Activated T-cell treated with anti-CD3 and anti-CD28 coated beads for 4 hours (primary cell): ENCODE measurements around the gene ARMC9.
"Not testable (repeated sequence)": the region's sequence is repeated elsewhere in the genome, so short reads cannot be mapped to it uniquely, and the experiment has no call there.

Experiments
- DNase-seq: peaks from one replicate; pipeline ENCODE4 v3.0.0-alpha.2; 2020

ARMC9 gene

DNA sequence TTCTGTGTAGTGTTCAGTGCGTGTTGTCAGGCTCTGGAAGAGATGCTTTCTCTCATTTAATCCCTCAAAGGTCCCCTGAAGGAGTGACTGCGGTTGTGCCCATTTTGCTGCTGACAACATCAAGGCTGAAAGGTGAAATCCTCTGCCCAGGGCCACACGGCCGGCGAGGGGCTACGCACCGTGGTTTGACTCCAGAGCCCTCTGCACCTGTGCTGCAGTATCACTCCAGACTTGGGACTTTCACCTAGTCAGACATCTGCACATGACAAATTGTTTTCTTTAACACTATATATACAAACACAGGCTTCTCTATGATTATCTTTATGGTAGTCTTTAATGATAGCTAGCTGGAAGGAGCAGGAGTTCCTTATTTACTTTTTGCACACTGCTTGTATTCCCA is 90.2 kb downstream of the ARMC9 start:
- DNase-seq = no peak

DNA sequence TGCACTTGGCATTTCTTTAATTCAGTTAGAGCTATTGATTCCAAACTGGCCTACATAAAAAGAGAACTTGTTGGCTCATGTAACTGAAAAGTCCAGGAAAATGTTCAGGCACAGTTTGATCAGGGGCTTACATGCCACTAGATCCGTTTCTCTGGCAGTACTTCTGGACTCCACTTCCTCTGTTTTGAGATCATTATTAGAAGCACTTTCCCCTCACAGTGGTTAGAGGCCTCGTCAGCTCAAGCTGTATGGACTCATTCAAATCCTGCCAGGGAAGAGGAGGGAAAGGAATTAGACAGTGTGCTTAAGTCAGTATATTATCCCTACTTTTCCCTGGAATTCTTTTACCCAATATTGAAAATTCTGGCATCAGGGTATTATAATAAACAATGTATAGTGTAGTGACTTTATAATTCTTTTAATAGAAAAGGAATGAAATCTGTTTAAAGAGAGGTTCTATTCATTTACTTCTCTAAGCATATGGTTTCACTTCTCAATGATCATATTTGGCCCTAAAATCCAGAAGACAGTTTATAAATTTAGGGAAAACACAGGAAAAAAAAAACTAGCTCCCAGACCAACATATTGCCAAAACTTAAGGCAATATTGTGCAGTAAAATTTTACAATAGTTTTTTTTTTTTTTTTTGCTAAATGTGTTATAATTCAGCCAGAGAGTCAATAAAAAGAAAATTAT is 92.0 kb downstream of the ARMC9 start:
- DNase-seq = no peak

DNA sequence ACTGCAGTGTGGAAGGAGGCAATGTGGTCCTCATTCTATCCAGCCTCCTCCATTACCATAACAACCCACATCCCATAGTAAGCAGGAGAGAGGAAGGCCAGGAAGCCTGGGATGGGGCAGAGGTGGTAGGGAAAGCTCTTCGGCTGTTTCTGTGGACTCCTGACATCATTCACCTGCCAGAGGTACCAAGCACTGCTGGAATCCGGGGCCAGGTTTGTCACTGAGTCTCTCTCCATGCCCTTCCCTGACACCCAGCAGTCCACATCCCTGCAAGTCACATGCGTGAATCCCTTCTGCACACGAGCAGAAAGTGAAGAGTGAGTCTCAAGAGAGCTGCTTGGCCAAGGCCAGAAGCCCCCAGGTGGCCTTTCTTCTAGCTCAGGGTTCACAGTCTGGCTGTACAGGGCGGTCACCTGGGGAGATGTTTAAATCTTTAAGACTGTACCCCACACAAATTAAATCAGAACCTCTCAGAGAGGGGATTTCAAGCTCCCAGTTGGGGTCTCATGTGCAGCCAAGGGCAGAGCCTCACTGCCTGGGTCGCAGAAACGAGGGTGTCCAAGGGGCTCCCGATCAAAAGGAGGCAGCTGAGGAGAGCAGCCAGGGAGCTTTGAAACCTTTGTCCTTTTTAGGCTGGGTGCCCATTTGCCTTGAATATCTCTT is 94.2 kb downstream of the ARMC9 start:
- no peak for DNase-seq

DNA sequence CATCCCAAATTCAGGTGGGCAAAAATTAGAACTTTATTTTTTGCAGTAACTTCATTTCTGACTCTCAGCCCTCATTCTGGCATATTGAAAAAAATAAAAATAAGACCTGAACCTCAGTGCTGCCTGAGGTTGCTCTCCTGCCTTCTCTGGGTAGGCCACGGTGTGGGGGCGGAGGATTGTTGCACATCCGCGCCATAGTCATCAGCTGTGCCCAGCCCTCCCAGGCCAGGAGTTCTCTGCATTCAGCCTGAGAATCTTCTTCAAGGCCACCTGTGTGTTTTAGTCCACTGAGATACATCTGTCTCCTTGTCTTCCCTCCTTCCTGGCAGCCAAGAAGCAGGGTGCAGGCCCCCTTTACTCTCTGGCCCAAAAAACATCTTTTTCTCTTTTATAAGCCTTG is 94.7 kb downstream of the ARMC9 start:
- DNase-seq = no peak

DNA sequence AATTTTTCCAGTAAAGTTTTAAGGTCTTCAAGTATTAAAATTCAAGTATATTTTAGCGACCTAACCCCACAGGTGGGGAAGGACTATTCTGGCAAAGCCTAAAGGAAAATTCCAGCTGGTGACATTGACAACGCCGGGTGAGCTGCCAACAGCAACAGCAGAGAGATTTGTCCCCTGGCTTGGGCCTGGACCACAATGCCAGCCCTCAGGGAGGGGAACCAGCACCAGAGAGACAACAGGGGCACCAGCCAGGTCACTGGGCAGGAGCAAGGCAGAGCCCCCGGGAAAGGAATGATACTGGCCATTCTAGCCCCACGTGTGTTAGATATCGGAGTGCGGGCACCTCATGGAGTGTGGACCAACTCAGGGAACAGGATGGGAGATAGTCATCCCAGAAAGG is 95.7 kb downstream of the ARMC9 start:
- DNase-seq = no peak

DNA sequence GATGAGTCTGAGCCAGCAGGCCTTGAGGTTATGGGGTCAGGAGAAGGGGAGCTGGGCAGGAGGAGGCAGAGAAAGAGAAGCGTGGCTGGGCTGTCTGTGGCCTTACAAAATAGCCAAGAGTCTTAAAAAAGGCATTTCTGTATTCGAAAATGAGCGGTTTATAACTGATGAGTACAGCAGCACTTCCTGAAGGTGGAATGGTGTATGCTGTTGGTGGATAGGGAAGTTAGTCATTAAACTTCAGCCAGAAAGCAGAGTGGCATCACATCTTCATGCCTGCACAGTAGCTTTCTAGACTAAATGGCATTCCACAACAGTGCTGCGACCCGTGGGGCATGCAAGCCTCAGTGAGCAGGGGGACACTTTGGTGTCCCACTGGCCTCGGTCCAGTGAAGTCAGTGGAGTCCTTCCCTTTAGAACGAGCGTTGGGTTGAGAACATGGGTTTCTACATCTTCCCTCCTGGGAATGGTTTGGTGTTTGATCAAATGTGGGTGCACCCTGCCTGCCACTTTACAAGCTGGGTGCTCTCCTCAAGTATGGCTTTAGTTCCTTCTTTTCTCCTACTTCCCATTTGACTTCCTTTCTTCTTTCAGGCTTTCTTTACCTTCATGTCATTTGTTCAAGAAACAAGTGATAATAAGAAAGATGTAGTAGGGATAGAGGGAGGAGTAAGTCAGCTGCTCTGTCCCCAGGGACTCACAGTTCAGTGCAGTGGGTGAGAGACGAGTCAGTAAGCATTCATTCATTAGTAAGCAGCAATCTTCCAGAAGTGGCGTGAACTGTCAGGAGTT is 96.3 kb downstream of the ARMC9 start:
- no peak for DNase-seq

DNA sequence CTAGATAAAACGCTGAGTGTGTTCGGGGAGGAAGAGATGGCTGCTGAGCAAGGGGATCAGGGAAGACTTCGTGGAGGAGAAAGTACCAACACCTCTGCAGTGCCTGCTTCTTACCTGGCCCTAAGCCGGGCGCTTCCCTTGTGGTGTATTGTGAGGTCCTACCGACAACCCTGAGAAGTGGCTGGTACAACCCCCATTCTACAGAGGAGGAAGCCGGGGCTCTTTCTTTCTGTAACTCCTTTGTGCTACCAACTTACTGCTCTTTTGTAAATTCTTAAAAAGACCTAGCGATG is 96.9 kb downstream of the ARMC9 start:
- no peak for DNase-seq

DNA sequence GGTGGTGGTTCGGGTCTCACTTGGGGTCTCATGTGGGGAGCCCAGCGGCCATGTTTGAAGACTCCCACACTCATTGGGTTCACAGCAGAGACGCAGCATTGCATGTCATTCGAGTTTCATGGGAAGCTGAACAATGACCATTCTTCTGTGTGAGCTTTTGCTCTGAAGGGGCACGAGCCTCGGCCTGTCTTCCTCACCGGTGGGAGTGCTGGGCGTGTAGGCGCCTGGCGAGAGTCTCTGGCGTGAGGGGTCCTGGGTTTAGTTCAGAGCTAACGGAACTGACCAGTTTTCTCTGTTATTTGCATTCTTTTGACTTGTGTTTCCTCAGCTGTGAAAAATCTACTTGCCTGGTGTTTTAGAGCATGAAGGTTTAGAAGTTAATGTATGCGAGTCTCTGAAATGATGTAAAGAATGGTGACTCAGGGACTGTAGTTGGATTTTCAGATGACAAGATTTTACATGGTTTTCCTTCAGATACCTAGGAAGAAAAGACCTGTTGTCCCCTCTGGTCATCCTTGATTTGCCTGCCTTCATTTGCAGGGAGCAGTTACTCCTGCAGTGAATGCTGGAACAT is 98.1 kb downstream of the ARMC9 start:
- DNase-seq = no peak

DNA sequence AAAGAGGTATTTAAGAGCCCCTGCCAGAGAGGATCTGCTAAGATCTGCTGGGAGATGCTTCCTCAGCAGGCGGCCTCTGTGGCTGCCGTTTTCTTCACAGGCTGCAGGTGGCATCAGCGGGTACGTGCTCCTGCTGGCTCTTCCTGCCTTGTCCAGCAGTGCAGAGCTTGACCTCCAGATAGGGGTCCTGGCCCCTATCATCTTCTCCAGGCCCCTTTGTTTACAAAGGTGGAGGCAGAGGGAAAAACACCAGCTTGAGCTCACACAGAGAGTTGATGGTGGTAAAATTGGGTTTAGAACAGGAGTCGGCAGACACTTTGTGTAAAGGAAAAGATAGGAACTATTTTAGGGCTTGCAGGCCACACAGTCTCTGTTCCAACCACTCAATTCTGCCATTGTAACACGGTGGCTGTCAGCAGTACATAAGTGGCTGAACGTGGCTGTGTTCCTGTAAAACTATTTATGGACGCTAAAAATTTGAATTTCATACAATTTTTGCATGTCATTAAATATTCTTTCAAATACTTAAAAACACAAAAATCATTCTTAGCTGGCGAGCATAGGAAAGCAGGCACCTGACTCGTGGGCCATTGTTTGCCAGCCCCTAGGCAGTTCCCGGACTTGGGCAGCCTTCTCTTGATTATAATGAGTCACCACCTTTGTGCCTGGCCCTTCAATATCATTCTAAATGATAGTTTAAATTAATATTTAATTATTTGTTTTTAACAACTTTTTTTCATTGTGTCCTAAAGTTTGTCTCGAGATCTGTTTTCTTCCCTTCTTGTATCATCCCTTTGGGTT is 98.9 kb downstream of the ARMC9 start:
- no peak for DNase-seq

DNA sequence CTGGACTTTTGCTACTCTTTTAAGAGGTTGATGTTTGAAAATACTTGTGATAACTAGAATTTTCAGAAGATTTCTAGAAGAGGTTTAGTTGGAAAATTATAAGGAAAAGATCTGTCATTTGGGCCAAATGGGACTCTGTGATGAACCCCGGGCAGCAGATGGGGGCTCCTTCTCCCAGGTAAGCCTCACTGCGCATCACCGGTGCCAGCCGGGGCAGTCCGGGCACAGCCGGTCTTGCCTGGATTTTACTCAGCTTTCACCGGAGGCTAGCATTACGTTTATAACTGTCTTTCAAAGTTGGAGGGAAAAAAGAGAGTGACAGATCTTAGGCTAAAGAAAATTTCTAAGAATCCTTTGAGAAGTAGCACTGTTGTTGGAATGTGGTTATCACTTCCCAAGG is 99.7 kb downstream of the ARMC9 start:
- DNase-seq = no peak

DNA sequence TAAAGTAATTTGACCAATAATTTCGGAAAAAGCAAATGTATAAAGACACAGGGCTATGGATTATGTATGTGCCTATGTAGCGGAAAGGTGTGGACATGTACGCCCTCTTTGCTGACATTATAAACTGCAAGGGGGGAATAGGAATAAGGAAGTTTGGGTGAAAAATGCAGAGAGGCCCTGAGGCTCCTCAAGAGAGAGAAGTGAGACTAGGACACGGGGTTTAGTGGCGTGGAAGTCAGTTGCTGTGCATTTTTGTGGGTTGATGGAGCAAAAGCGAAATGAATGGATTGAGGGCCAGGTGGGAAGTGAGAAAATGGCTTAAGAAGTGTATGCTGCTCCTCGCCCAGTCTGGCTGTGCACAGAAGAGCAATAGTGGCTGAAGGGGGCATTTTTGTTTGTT is 100.8 kb downstream of the ARMC9 start:
- DNase-seq = no peak

DNA sequence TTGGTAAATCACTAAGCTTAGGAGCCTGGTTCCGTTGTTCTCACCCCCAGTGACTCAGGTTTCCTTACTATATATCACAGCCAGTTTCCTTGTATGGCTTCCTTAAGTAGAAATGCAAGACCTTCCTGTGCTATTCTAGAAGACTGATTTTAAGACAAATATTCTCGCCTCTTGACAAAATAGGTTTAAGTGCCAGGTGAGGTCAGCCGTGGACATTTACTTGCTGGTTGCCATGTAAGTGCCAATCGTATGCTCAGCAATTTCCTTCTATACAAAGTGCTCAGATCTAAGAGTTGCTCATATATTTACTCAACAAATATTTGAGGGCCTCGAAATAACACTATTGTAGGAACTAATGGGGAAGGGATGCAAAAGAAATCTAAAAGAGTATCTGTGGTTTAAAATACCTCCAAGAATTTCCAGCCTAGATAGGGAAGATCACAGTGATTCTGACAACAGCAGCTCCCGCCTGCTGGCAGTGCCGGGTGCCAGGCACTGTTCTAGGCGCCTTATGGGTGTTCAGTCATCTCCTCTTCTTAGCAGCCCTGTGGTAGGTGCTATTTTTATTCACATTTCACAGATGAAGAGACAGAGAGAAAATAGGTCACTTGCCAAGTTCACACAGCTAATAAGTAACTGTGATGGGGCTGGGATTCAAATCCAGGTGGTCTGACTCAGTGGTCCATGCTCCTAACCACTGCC is 101.7 kb downstream of the ARMC9 start:
- no peak for DNase-seq

DNA sequence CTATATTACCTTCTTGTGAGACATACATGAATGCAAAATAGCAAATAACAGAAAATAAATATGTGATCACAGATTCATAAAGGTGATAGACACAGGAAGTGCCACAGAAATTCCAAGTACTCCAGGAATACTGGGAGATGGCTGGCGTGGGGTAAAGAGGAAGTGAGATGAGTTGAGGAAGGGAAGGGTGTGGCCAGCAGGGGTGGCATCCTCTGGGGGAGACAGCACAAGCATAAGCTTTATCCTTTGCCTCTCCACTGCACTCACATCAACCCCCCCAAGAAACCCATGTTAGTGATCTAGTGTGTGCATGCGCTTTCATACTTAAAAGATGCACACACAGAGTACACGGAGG is 102.3 kb downstream of the ARMC9 start:
- DNase-seq = no peak

DNA sequence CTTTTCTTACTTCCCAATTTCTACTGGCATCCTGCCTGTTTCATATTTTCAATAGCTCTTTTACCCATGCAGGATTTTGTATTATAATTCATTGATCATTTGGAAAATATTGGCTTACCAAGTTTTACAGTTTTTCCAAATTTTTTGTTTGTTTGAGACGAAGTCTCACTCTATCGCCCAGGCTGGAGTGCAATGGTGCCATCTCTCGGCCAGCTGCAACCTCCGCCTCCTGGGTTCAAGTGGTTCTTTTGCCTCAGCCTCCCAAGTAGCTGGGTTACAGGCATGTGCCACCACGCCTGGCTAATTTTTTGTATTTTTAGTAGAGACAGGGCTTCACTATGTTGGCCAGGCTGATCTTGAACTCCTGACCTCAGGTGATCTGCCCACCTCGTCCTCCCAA is 105.8 kb downstream of the ARMC9 start:
- DNase-seq = not testable (repeated sequence)

DNA sequence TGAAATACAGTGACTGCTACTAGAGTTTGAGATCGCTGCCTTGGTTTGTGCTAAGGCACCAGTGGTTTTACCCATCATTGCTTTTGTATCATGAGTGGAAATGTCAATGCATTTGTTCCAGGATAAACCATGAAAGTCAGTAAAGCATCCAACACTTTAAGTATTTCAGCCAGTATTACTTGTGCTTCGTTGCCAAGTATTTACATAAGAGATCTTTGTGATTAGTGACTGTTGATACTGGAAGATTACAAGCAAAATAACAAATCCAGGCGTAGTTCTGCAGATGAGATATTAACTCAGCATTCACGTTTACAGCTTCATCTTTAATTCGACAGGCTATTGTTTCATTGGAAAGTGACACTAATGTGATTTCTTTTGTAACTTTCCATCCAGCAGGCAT is 106.8 kb downstream of the ARMC9 start:
- no peak for DNase-seq

DNA sequence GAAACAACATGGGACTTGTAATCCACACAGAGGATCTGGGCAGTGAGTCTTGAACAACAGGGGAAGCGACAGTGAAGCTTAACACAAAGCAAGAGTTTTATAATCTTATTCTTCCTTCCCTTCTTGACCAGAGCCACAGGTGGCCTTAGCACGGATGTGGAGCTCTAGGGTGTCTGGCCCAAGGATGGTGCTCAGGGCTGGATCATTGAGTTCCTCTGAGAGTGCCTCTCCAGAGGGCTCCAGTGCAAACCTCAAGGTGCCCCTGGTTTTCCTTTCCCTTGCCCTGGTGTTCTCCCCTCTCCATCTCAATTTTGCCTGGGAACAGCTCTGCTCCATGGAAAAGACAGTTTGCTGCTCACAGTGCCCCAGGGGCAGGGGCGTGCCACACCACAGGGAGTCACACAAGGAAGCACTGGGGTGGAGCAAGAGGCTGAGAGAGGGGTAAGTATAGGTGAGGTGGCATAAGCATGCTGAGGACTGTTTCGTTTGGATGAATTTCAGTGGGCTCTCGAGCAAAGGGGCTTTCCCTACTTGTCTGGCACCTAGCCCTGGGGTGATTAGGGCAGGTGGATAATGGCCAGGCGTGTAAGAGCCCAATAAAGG is 108.5 kb downstream of the ARMC9 start:
- DNase-seq = no peak

DNA sequence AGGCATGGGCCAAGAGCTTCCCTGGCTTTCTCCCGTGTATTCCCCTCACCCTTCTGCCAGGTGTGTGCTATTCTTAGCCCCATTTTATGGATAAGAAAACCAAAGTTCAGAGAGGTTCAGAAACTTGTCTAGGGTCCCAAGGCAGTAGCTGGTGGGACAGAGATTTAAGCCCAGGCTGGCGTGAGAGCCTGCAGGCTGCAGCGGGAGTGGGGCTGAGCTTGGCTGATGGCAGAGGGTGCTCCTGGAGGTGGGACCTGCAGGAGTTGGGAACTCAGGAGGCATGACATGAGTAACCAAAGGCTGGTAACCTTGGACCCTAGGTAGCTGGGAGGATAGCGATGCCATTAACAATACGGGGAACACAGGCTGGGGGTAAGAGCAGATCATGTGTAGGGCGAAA is 109.8 kb downstream of the ARMC9 start:
- DNase-seq = no peak

DNA sequence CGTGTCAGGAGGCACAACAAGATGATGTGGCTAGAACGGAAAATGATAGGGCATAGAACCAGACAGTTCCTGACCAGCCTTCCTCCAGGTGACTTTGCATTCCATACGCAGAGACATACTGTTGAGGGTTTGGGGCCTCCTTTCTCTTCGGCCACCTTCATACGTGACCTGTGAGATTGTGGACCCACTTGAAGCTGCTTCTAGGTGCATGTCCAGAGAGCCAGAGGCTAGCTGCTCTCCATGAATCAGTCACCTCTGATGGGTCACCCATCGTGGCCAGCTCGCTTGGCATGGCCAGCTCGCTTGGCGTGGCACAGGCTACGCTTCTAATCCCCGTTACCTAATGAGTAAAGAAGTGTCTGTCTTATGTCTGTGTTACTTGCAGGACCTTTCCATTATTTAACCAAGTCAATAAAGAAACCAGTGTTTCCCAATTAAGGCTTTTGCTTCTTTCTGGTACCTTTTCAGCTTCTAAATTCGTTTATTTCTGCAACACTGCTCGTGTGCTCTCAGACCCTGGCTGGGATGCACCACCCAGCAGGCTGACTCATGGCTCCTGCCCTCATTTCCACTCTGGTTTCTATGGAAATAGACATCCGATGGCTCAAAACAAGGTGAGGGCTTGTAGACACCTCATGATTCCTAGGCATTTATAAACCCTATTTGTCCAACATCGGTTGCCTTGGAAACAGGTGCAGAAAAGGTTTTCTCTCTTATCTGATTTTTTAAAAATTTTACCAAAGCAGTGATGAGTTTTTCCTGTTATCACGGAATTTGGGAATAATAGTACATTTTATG is 110.4 kb downstream of the ARMC9 start:
- no peak for DNase-seq

DNA sequence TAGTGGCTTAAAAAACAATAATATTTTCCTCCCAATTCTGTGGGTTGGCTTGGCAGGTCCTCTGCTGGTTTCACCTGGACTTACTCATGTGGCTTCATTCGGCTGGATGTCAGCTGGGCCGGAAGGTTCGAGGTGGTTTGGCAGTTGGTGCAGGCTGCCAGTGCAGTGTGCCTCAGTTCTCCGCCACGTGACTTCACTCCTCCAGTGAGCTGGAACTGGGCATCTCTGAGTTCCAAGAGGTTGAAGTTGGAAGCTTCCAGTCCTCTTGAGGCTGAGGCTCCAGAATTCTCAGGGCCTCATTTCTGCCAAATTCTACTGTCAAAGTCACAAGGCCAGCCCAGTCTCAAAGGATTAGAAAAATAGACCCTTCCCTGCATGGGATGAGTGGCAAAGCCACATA is 113.6 kb downstream of the ARMC9 start:
- DNase-seq = no peak

DNA sequence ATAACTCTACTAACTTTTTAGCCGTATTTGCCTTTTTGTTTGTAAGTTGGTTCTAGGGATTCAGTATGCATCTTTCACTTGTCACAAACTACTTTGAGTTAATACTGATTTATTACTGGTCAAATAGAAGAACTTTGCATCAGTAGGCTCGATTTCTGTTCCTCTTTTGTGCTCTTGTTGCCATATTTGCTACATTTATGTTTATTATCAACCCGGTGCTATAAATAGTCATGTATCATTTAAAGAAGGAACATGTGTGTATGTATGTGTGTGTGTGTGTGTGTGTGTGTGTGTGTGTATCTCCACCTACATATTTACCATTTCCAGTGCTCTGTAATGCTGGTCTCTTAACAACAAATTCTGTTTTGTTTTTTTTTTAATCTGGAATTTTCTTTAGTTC is 117.5 kb downstream of the ARMC9 start:
- no peak for DNase-seq

DNA sequence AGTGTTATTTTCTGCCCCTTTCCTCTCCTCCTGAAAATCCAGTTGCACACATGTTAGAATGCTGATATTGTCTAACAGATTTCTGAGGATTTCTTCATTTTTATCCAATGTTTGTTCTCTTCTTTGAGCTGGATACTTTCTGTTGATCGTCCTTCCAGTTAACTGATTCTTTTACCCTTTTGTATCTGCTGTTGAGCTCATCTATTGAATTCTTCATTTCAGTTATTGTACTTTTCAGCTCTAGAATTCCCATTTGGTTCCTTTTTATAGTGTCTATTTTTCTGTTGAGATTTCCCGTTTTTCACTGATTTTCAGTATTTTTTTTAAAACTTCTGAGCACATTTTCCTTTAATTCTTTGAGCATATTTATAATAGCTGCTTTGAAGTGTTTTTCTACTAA is 119.1 kb downstream of the ARMC9 start:
- DNase-seq = no peak
